K562 (cell line): Measurements from ENCODE around the gene M6PR. TPM values are rescaled to one million over a fixed set of nuclear protein-coding genes. Genes with fewer than 3 reads are reported as not detected.
"Not testable (repeated sequence)": the region's sequence is repeated elsewhere in the genome, so short reads cannot be mapped to it uniquely, and the experiment has no call there.

Source experiments
- ATAC-seq: fragments of 200-7000 bp; cut with Tn5 transposase; 3 replicates; pipeline ENCODE4 v1.9.1; 2020; ENCODE audit warnings: moderate library complexity
- BruUV-seq: library from RNA; stranded (reverse); fragments of 400-500 nt; replicated peaks from 2 replicates; lab custom pipeline; 2021; lab: Mats Ljungman, UMichigan
- CTCF ChIA-PET: fragments of 300-600 bp; formaldehyde crosslinking; extraction: SDS; loops from one replicate; lab custom pipeline; 2021; ENCODE audit warnings: low intra/inter-chr PET ratio; lab: Yijun Ruan, JAX
- POLR2A ChIA-PET: fragments of 300-600, 350-650 bp; sonication (Branson Sonifier 250); formaldehyde crosslinking; extraction: SDS; loops from one replicate; lab custom pipeline; 2021; ENCODE audit warnings: antibody characterized with exemption, inconsistent platforms; lab: Yijun Ruan, JAX
- DNase-seq, 4 experiments: peaks; one replicate each; pipeline versions ENCODE4 v3.0.0 to v3.0.0-alpha.2; 2011 to 2018; ENCODE audit warnings: low spot score in 3 of 4, mixed read lengths in 3 of 4; ENCODE audit errors: extremely low read depth in 1 of 4
- FAIRE-seq: peaks from 2 replicates; lab custom pipeline; 2011; peaks lifted over from hg19 to GRCh38; lab: Jason Lieb, UNC
- H2AFZ ChIP-seq: 2 replicates; pipeline ENCODE4 v1.6.0; 2011; ENCODE audit warnings: low read depth, low read length, control low read depth, inconsistent platforms
- H3K27ac ChIP-seq: fragments of 200-600 bp; 3 replicates; pipeline ENCODE4 v1.8.0; 2011; ENCODE audit warnings: low read depth, mild to moderate bottlenecking, control low read depth, inconsistent platforms, low read length, moderate library complexity, mixed read lengths; ENCODE audit errors: extremely low read depth
- H3K27me3 ChIP-seq, 2 experiments: fragments of 300-600 bp in 1 of 2; 2 replicates in 1 of 2; 3 replicates in 1 of 2; pipeline versions ENCODE4 v1.6.0 to v1.8.0; 2011; ENCODE audit warnings: inconsistent platforms in 2 of 2, low read length in 2 of 2, mild to moderate bottlenecking in 1 of 2, mixed read lengths in 1 of 2, moderate library complexity in 1 of 2; ENCODE audit not compliant: control insufficient read depth in 2 of 2, insufficient read depth in 2 of 2
- H3K36me3 ChIP-seq: fragments of 300-600 bp; 3 replicates; pipeline ENCODE4 v1.8.0; 2011; ENCODE audit warnings: mild to moderate bottlenecking, low read length, inconsistent platforms; ENCODE audit not compliant: control insufficient read depth, insufficient read depth
- H3K4me1 ChIP-seq, 2 experiments: fragments of 200-600 bp in 1 of 2; replicated peaks in 1 of 2; 2 replicates in 1 of 2; 3 replicates in 1 of 2; pipeline versions ENCODE4 v1.5.1 to v1.8.0; 2011; ENCODE audit warnings: inconsistent platforms in 2 of 2, low read length in 2 of 2, mild to moderate bottlenecking in 1 of 2, mixed read lengths in 1 of 2, moderate library complexity in 1 of 2; ENCODE audit not compliant: control insufficient read depth in 2 of 2, insufficient read depth in 2 of 2
- H3K4me2 ChIP-seq: 2 replicates; pipeline ENCODE4 v1.6.1; 2011; ENCODE audit warnings: low read length, control low read depth, inconsistent platforms, mixed read lengths; ENCODE audit not compliant: insufficient read depth
- H3K4me3 ChIP-seq: fragments of 200-600 bp; sonication (generic), shearing (Covaris generic); 2 replicates; pipeline ENCODE4 v1.5.1; 2016; ENCODE audit warnings: control low read depth, inconsistent platforms
- H3K79me2 ChIP-seq: fragments of 200-600 bp; 3 replicates; pipeline ENCODE4 v1.8.0; 2011; ENCODE audit warnings: low read length, inconsistent platforms; ENCODE audit not compliant: control insufficient read depth, insufficient read depth
- H3K9ac ChIP-seq, 2 experiments: 2 replicates each; pipeline versions ENCODE4 v1.6.0 to v1.6.1; 2011; ENCODE audit warnings: low read depth in 2 of 2, low read length in 2 of 2, control low read depth in 1 of 2, inconsistent platforms in 1 of 2, mild to moderate bottlenecking in 1 of 2, mixed read lengths in 1 of 2; ENCODE audit not compliant: insufficient read depth in 1 of 2
- H3K9me1 ChIP-seq: one replicate; pipeline ENCODE4 v1.6.0; 2011; ENCODE audit warnings: inconsistent platforms, mild to moderate bottlenecking, low read length, moderate library complexity; ENCODE audit not compliant: control insufficient read depth, insufficient read depth
- H3K9me3 ChIP-seq: replicated peaks from 2 replicates; pipeline ENCODE4 v1.5.1; 2011; ENCODE audit warnings: low read depth, low read length, inconsistent platforms; ENCODE audit not compliant: control insufficient read depth, insufficient read depth
- H4K20me1 ChIP-seq: replicated peaks from 2 replicates; pipeline ENCODE4 v1.6.1; 2011; ENCODE audit warnings: low read length, inconsistent platforms, mixed read lengths; ENCODE audit not compliant: control insufficient read depth, insufficient read depth
- ATF1 ChIP-seq, 2 experiments: fragments of 450-650 bp in 1 of 2; IDR thresholded peaks; 2 replicates each; pipeline ENCODE4 v1.6.1; 2016; ENCODE audit warnings: missing compliant biosample characterization in 1 of 2, missing genetic modification characterization in 1 of 2
- BMI1 ChIP-seq: fragments of 150-350 bp; IDR thresholded peaks from 2 replicates; pipeline ENCODE4 v1.6.1; 2014; ENCODE audit warnings: low read length
- CXXC5 ChIP-seq: fragments of 250-450 bp; sonication (Bioruptor Pico); IDR thresholded peaks from 2 replicates; pipeline ENCODE4 v1.8.0; 2022; ENCODE audit warnings: inconsistent platforms, mild to moderate bottlenecking, moderate library complexity
- DPF2 ChIP-seq: fragments of 450-650 bp; IDR thresholded peaks from 2 replicates; pipeline ENCODE4 v1.6.1; 2016
- EGR1 ChIP-seq: fragments of 450-650 bp; conservative IDR thresholded peaks from 2 replicates; pipeline ENCODE4 v1.6.1; 2017; ENCODE audit warnings: mild to moderate bottlenecking
- FOXK2 ChIP-seq, 2 experiments: fragments of 450-650 bp; IDR thresholded peaks in 1 of 2; conservative IDR thresholded peaks in 1 of 2; 2 replicates each; pipeline ENCODE4 v1.6.1; 2016; ENCODE audit warnings: low read depth in 2 of 2, mild to moderate bottlenecking in 1 of 2
- GABPA ChIP-seq: fragments of 200-800 bp; sonication (Bioruptor generic); conservative IDR thresholded peaks from 2 replicates; pipeline ENCODE4 v1.6.1; 2016; ENCODE audit warnings: low read depth, missing genetic modification characterization, missing compliant biosample characterization
- MAZ ChIP-seq, 2 experiments: fragments of 450-650 bp in 1 of 2; sonication (generic) in 1 of 2; formaldehyde crosslinking; IDR thresholded peaks in 1 of 2; conservative IDR thresholded peaks in 1 of 2; 2 replicates each; pipeline versions ENCODE4 v1.4.0 to v1.5.0; 2020; ENCODE audit warnings: mild to moderate bottlenecking in 1 of 2, missing genetic modification reagents in 1 of 2
- NFRKB ChIP-seq: fragments of 450-650 bp; IDR thresholded peaks from 2 replicates; pipeline ENCODE4 v1.6.1; 2016; ENCODE audit warnings: low read depth
- PHF20 ChIP-seq: fragments of 450-650 bp; IDR thresholded peaks from 2 replicates; pipeline ENCODE4 v1.6.1; 2018; ENCODE audit not compliant: partially characterized antibody
- SMARCA5 ChIP-seq: fragments of 450-650 bp; IDR thresholded peaks from 2 replicates; pipeline ENCODE4 v1.6.1; 2016
- ZFX ChIP-seq: sonication (generic); formaldehyde crosslinking; IDR thresholded peaks from 2 replicates; pipeline ENCODE4 v1.8.0; 2022; ENCODE audit warnings: mild to moderate bottlenecking, missing genetic modification reagents, moderate library complexity
- WGBS: fragments of 100-300 bp; shearing (Covaris generic); methylation state at CpG from one replicate; pipeline ENCODE4 v1.1.6; 2016; ENCODE audit warnings: low coverage, mixed read lengths; ENCODE audit not compliant: insufficient coverage; ENCODE audit errors: missing lambda C conversion rate; 5-methylcytosine and 5-hydroxymethylcytosine counted together
- in situ Hi-C: fragments of 300-500 bp; cut with MboI; formaldehyde crosslinking; loops from 4 replicates; pipeline ENCODE4 v1.15.0; 2018; ENCODE audit warnings: inconsistent platforms, mixed read lengths
- intact Hi-C: fragments of 100-400 bp; cut with micrococcal nuclease; formaldehyde crosslinking; loops from 2 replicates; pipeline ENCODE4 v1.14.2; 2022
- polyA plus RNA-seq, 8 experiments: library from polyadenylated mRNA; depleted of rRNA in 4 of 8; stranded (reverse) in 5 of 8; unstranded in 3 of 8; fragments of >200 nt; fragmentation: Nextera tagmentation in 2 of 8; fragmentation: Illumina TruSeq in 1 of 8; extraction: Ambion mirVana in 2 of 8; extraction: Trizol in 1 of 8; gene quantifications; 2 replicates each; pipeline versions ENCODE4 v1.2.1 to v1.2.3, GENCODE V29; 2011 to 2014; ENCODE audit warnings: inconsistent platforms in 1 of 8, missing spikeins in 1 of 8
- total RNA-seq, 7 experiments: library from RNA; depleted of rRNA in 6 of 7; stranded (reverse); fragments of >200 nt in 6 of 7; fragmentation: Illumina TruSeq in 2 of 7; extraction: Trizol in 2 of 7; gene quantifications; 2 replicates each; pipeline versions ENCODE4 v1.2.1 to v1.2.3, GENCODE V29; 2011 to 2021; ENCODE audit warnings: low replicate concordance in 1 of 7
- TF ChIP-seq, protein P1 (sequence below): fragments of 450-650 bp; IDR thresholded peaks from 2 replicates; pipeline ENCODE4 v1.6.1; 2018; ENCODE audit not compliant: partially characterized antibody
- TF ChIP-seq, protein P2 (sequence below): fragments of 200-800 bp; sonication (Bioruptor generic); IDR thresholded peaks from 2 replicates; pipeline ENCODE4 v1.6.1; 2017; ENCODE audit warnings: missing genetic modification characterization, missing compliant biosample characterization

Gene M6PR
- total and polyA plus RNA-seq, 9 of the 15 experiments (the other 6 are each of a cell fraction or from before 2014, with no cell fraction given), result 78.6 to 159 (median 112) TPM

DNA sequence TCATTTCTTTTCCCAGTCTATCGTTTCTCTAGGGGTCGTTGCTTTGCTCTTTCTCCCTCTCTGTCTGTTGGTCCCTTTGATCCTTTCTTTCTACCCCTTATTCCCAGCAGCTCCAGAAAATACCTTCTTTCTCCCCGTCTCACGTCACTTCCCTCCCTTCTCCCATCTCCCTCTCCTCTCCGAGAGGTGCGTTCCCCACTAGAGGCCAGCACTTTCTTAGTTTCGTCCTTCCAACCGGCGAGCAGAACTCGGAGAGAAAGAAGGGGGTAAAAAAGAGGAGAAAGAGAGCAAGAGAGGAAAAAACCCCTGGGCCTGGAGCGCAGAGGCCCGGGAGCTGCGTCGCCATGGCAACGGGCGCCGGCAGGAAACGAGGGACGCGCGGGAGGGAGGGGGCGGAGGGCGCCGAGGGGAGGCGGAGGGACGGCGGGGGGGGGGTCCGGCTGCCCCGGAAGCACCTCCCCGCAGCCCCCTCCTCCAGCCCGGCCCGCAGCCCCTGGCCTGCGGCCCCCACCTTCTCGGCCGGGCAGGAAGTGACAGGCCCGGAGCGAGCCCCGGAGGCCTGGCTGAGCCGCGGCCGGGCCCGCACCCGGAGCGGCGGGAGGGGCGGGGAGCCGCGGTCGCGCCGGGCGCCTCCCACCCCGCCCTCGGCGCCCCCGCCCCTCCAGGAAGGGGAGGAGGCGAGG is 35.3 kb downstream of the M6PR start, which contains the start of gene PHC1:
TSS of gene PHC1 (plus strand) at position 477 of the 683 bp plus-strand sequence. CDS start 3,169 bp downstream, outside the sequence.
- peak; percentile 54 for FAIRE-seq
- H3K27ac ChIP-seq, result peak within 1 kb of the TSS; percentile 57; the same call in 2 of the 3 replicates
- POLR2A ChIA-PET, result interaction anchor here (0.6 to 1.0 kb wide), 3 partner anchors 24 to 302 kb away, joined by 3 to 5 read pairs (median 4); partner anchors contain the start of genes AICDA and M6PR
- H3K27me3 ChIP-seq; BruUV-seq; intact Hi-C loops; H3K36me3 ChIP-seq; H3K9me3 ChIP-seq; in situ Hi-C loops; H3K9me1 ChIP-seq; CTCF ChIA-PET; H4K20me1 ChIP-seq; H3K79me2 ChIP-seq; TF ChIP-seq ATF1 (CRISPR knock-in tag; IDR thresholded peaks at IDR 0.05): not testable (repeated sequence)
- ATAC-seq, result peak; percentile 90
- H3K4me3 ChIP-seq, result peak within 1 kb of the TSS; percentile 55
- DNase-seq, result peak; percentile 81 to 87 (median 84)
- peaks cover 6 to 23% of the 10 kb centered on the region in 2 experiments; a peak in 4 of 5 replicates for H3K4me1 ChIP-seq
- H3K9ac ChIP-seq, result peak within 1 kb of the TSS; percentile 66 to 89
- H2AFZ ChIP-seq, result peak within 1 kb of the TSS; percentile 98
- WGBS, result 0% methylated on average over 3 of the region's 57 CpGs
- peak within 1 kb of the TSS; percentile 92 for H3K4me2 ChIP-seq
- 0 out of 2 replicates have a peak, but pooled peaks have one; percentile 20 for TF ChIP-seq SMARCA5
- TF ChIP-seq, protein P1, sequence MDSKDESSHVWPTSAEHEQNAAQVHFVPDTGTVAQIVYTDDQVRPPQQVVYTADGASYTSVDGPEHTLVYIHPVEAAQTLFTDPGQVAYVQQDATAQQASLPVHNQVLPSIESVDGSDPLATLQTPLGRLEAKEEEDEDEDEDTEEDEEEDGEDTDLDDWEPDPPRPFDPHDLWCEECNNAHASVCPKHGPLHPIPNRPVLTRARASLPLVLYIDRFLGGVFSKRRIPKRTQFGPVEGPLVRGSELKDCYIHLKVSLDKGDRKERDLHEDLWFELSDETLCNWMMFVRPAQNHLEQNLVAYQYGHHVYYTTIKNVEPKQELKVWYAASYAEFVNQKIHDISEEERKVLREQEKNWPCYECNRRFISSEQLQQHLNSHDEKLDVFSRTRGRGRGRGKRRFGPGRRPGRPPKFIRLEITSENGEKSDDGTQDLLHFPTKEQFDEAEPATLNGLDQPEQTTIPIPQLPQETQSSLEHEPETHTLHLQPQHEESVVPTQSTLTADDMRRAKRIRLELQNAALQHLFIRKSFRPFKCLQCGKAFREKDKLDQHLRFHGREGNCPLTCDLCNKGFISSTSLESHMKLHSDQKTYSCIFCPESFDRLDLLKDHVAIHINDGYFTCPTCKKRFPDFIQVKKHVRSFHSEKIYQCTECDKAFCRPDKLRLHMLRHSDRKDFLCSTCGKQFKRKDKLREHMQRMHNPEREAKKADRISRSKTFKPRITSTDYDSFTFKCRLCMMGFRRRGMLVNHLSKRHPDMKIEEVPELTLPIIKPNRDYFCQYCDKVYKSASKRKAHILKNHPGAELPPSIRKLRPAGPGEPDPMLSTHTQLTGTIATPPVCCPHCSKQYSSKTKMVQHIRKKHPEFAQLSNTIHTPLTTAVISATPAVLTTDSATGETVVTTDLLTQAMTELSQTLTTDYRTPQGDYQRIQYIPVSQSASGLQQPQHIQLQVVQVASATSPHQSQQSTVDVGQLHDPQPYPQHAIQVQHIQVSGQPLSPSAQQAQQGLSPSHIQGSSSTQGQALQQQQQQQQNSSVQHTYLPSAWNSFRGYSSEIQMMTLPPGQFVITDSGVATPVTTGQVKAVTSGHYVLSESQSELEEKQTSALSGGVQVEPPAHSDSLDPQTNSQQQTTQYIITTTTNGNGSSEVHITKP, result peak; percentile 76
- TF ChIP-seq, protein P2, sequence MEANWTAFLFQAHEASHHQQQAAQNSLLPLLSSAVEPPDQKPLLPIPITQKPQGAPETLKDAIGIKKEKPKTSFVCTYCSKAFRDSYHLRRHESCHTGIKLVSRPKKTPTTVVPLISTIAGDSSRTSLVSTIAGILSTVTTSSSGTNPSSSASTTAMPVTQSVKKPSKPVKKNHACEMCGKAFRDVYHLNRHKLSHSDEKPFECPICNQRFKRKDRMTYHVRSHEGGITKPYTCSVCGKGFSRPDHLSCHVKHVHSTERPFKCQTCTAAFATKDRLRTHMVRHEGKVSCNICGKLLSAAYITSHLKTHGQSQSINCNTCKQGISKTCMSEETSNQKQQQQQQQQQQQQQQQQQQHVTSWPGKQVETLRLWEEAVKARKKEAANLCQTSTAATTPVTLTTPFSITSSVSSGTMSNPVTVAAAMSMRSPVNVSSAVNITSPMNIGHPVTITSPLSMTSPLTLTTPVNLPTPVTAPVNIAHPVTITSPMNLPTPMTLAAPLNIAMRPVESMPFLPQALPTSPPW (CRISPR knock-in tag), result peak; percentile 92
- TF ChIP-seq EGR1, result 0 out of 2 replicates have a peak, but pooled peaks have one; percentile 28
- TF ChIP-seq FOXK2 (conservative IDR thresholded peaks at IDR 0.05 in 1 of 2, IDR thresholded peaks at IDR 0.05 in 1 of 2; ENCODE audit: low read depth in 2 of 2), result 0 out of 4 replicates have a peak, but pooled peaks have one; percentile 15 to 27
- TF ChIP-seq ATF1 (tag; IDR thresholded peaks at IDR 0.05), result peak; percentile 30; the same call in 1 of the 2 replicates
- peak; percentile 70; the same call in 1 of the 2 replicates for TF ChIP-seq BMI1
- peak; percentile 35 for TF ChIP-seq PHF20
- TF ChIP-seq MAZ (CRISPR knock-in tag; conservative IDR thresholded peaks at IDR 0.05 in 1 of 2, IDR thresholded peaks at IDR 0.05 in 1 of 2), result peak in 1 of 2 experiments; percentile 68; a peak in 2 of 4 replicates
- TF ChIP-seq GABPA (tag), result peak; percentile 82
- 0 out of 2 replicates have a peak, but pooled peaks have one; percentile 40 for TF ChIP-seq NFRKB
- 0 out of 2 replicates have a peak, but pooled peaks have one; percentile 16 for TF ChIP-seq CXXC5 (CRISPR knock-in tag)
- TF ChIP-seq DPF2, result 0 out of 2 replicates have a peak, but pooled peaks have one; percentile 27
- peak; percentile 51 for TF ChIP-seq ZFX (CRISPR knock-in tag)
